ENCODE data around the gene NR1I3. TPM values are rescaled to one million over a fixed set of nuclear protein-coding genes. Genes with fewer than 3 reads are reported as not detected.

NR1I3 gene
- total and polyA plus RNA-seq, 2 of the 13 experiments (the other 11 are each of a cell fraction or from before 2014, with no cell fraction given): 0.62 to 0.95 TPM

- no peak for TF ChIP-seq E2F1 (CRISPR knock-in tag; IDR thresholded peaks at IDR 0.05)
- peak; percentile 83 for TF ChIP-seq ESRRA (CRISPR knock-in tag; IDR thresholded peaks at IDR 0.05; ENCODE audit: low read depth)
- no peak for TF ChIP-seq ZFP37 (CRISPR knock-in tag; IDR thresholded peaks at IDR 0.05; ENCODE audit: borderline replicate concordance)
- TF ChIP-seq MBNL3 (CRISPR knock-in tag; conservative IDR thresholded peaks at IDR 0.05): no peak
- no peak for TF ChIP-seq ISL2 (CRISPR knock-in tag; IDR thresholded peaks at IDR 0.05)
- TF ChIP-seq MXI1 (IDR thresholded peaks at IDR 0.05; ENCODE audit: borderline replicate concordance, low read depth, low read length): peak; percentile 68; the same call in 1 of the 3 replicates
- peak; percentile 97; the same call in 1 of the 2 replicates for TF ChIP-seq NCOR1 (IDR thresholded peaks at IDR 0.05; ENCODE audit: borderline replicate concordance, low read length)
- TF ChIP-seq ZKSCAN5 (CRISPR knock-in tag; IDR thresholded peaks at IDR 0.05): no peak
- TF ChIP-seq ZIK1 (CRISPR knock-in tag; IDR thresholded peaks at IDR 0.05; ENCODE audit: borderline replicate concordance, low read depth): no peak
- no peak for TF ChIP-seq ZSCAN22 (CRISPR knock-in tag; IDR thresholded peaks at IDR 0.05)
- no peak for TF ChIP-seq ZNF225 (CRISPR knock-in tag; IDR thresholded peaks at IDR 0.05)
- TF ChIP-seq SNAPC5 (CRISPR knock-in tag; IDR thresholded peaks at IDR 0.05; ENCODE audit: borderline replicate concordance): no peak
- TF ChIP-seq ZNF615 (CRISPR knock-in tag; IDR thresholded peaks at IDR 0.05; ENCODE audit: borderline replicate concordance): no peak
- no peak for TF ChIP-seq ZNF143 (CRISPR knock-in tag; IDR thresholded peaks at IDR 0.05)
- no peak for TF ChIP-seq MLLT10 (CRISPR knock-in tag; IDR thresholded peaks at IDR 0.05)
- TF ChIP-seq ADNP (CRISPR knock-in tag; IDR thresholded peaks at IDR 0.05): no peak
- TF ChIP-seq ZNF3 (CRISPR knock-in tag; IDR thresholded peaks at IDR 0.05): no peak
- no peak for TF ChIP-seq CCAR2 (optimal IDR thresholded peaks at IDR 0.05; ENCODE audit: low read depth, low read length)
- TF ChIP-seq MAF1 (CRISPR knock-in tag; IDR thresholded peaks at IDR 0.05; ENCODE audit: borderline replicate concordance): no peak
- TF ChIP-seq RAD51 (IDR thresholded peaks at IDR 0.05; ENCODE audit: borderline replicate concordance): no peak
- no peak for TF ChIP-seq RFX3 (CRISPR knock-in tag; IDR thresholded peaks at IDR 0.05)
- no peak for TF ChIP-seq ISX (CRISPR knock-in tag; conservative IDR thresholded peaks at IDR 0.05)
- no peak for TF ChIP-seq KAT8 (CRISPR knock-in tag; IDR thresholded peaks at IDR 0.05)
- TF ChIP-seq NR0B2 (CRISPR knock-in tag; IDR thresholded peaks at IDR 0.05): no peak
- TF ChIP-seq HIC2 (CRISPR knock-in tag; IDR thresholded peaks at IDR 0.05; ENCODE audit: low read depth): peak; percentile 59; the same call in 1 of the 2 replicates
- TF ChIP-seq CREB3 (CRISPR knock-in tag; IDR thresholded peaks at IDR 0.05): no peak
- TF ChIP-seq XBP1 (CRISPR knock-in tag; IDR thresholded peaks at IDR 0.05): no peak
- no peak for TF ChIP-seq ZSCAN30 (CRISPR knock-in tag; IDR thresholded peaks at IDR 0.05)
- TF ChIP-seq HIVEP1 (CRISPR knock-in tag; IDR thresholded peaks at IDR 0.05): no peak
Measured at GRCh38 chr1:161238039-161238473, at the start of gene NR1I3 (continued).
